GM12878 (cell line): ENCODE measurements around the gene ST3GAL5. TPM values are rescaled to one million over a fixed set of nuclear protein-coding genes. Genes with fewer than 3 reads are reported as not detected.
A peak's percentile ranks its signal among the peaks of the same experiment; 100 is the strongest.

Source experiments
- ATAC-seq: fragments of 200-7000 bp; cut with Tn5 transposase; 3 replicates; pipeline ENCODE4 v1.9.1; 2020; ENCODE audit warnings: mild to moderate bottlenecking, moderate library complexity
- BruUV-seq: library from RNA; stranded (reverse); fragments of 400-500 nt; replicated peaks from 2 replicates; lab custom pipeline; 2021; lab: Mats Ljungman, UMichigan
- CTCF ChIA-PET: fragments of 300-600 bp; sonication (Branson Sonifier 250); formaldehyde crosslinking; extraction: SDS; loops from one replicate; lab custom pipeline; 2021; ENCODE audit warnings: inconsistent platforms; lab: Yijun Ruan, JAX
- POLR2A ChIA-PET: fragments of 350-600 bp; formaldehyde crosslinking; extraction: SDS; loops from one replicate; lab custom pipeline; 2021; ENCODE audit warnings: inconsistent platforms; lab: Charles Lee
- RAD21 ChIA-PET: fragments of 300-600 bp; sonication (Branson Sonifier 250); formaldehyde crosslinking; loops from one replicate; lab custom pipeline; 2023; ENCODE audit warnings: antibody characterized with exemption; ENCODE audit not compliant: unreplicated experiment; lab: Charles Lee
- SMC1A ChIA-PET: fragments of 300-600 bp; sonication (Branson Sonifier 250); formaldehyde crosslinking; loops from one replicate; lab custom pipeline; 2023; ENCODE audit not compliant: unreplicated experiment, uncharacterized antibody; lab: Charles Lee
- DNase-seq: peaks from one replicate; pipeline ENCODE4 v3.0.0-alpha.2; 2011; ENCODE audit warnings: low read depth, low spot score
- FAIRE-seq: peaks from 3 replicates; lab custom pipeline; 2011; peaks lifted over from hg19 to GRCh38; lab: Jason Lieb, UNC
- H2AFZ ChIP-seq: 2 replicates; pipeline ENCODE4 v1.6.0; 2011; ENCODE audit warnings: low read depth, low read length, control low read depth; ENCODE audit not compliant: control insufficient read depth
- H3K27ac ChIP-seq: 2 replicates; pipeline ENCODE4 v1.5.1; 2011; ENCODE audit warnings: control low read depth; ENCODE audit not compliant: control insufficient read depth, insufficient read depth
- H3K27me3 ChIP-seq, 2 experiments: replicated peaks in 1 of 2; 2 replicates each; pipeline versions ENCODE4 v1.6.0 to v1.6.1; 2011; ENCODE audit warnings: low read length in 1 of 2; ENCODE audit not compliant: control insufficient read depth in 2 of 2, insufficient read depth in 2 of 2
- H3K36me3 ChIP-seq, 2 experiments: 2 replicates each; pipeline ENCODE4 v1.5.1; 2011; ENCODE audit warnings: low read length in 1 of 2; ENCODE audit not compliant: control insufficient read depth in 2 of 2, insufficient read depth in 2 of 2
- H3K4me1 ChIP-seq: 2 replicates; pipeline ENCODE4 v1.6.1; 2011; ENCODE audit warnings: mild to moderate bottlenecking, low read length, moderate library complexity, mixed read lengths; ENCODE audit not compliant: control insufficient read depth, insufficient read depth
- H3K4me2 ChIP-seq: 2 replicates; pipeline ENCODE4 v1.6.0; 2011; ENCODE audit warnings: control low read depth; ENCODE audit not compliant: control insufficient read depth, insufficient read depth
- H3K4me3 ChIP-seq: fragments of 200-600 bp; sonication (generic); 2 replicates; pipeline ENCODE4 v1.5.1; 2016
- H3K79me2 ChIP-seq: 2 replicates; pipeline ENCODE4 v1.6.0; 2011; ENCODE audit warnings: low read length; ENCODE audit not compliant: control insufficient read depth, insufficient read depth
- H3K9ac ChIP-seq: 2 replicates; pipeline ENCODE4 v1.8.0; 2011; ENCODE audit warnings: low read length, control low read depth, mixed read lengths; ENCODE audit not compliant: control insufficient read depth, insufficient read depth
- H3K9me3 ChIP-seq: replicated peaks from 3 replicates; pipeline ENCODE4 v1.5.1; 2011; ENCODE audit warnings: mild to moderate bottlenecking, low read length; ENCODE audit not compliant: control insufficient read depth, insufficient read depth
- H4K20me1 ChIP-seq: 2 replicates; pipeline ENCODE4 v1.6.0; 2011; ENCODE audit not compliant: control insufficient read depth, insufficient read depth
- BACH1 ChIP-seq: fragments of 450-650 bp; IDR thresholded peaks from 2 replicates; pipeline ENCODE4 v1.6.1; 2017; ENCODE audit warnings: mild to moderate bottlenecking, borderline replicate concordance
- BCL11A ChIP-seq: IDR thresholded peaks from 2 replicates; pipeline ENCODE4 v1.6.1; 2011; ENCODE audit warnings: low read depth, low read length
- BHLHE40 ChIP-seq, 2 experiments: fragments of 450-650 bp in 1 of 2; IDR thresholded peaks; 2 replicates each; pipeline ENCODE4 v1.6.1; 2011 to 2017; ENCODE audit warnings: low read depth in 2 of 2, borderline replicate concordance in 1 of 2, improper control_type of control experiment in 1 of 2, low read length in 1 of 2, mild to moderate bottlenecking in 1 of 2
- CBFB ChIP-seq: IDR thresholded peaks from 2 replicates; pipeline ENCODE4 v1.6.1; 2016; ENCODE audit warnings: antibody characterized with exemption, low read depth
- FOS ChIP-seq: IDR thresholded peaks from 3 replicates; pipeline ENCODE4 v1.6.1; 2011; ENCODE audit warnings: borderline replicate concordance; ENCODE audit not compliant: insufficient read length; ENCODE audit errors: extremely low read depth
- IKZF2 ChIP-seq, 2 experiments: fragments of 450-650 bp; IDR thresholded peaks; 2 replicates each; pipeline ENCODE4 v1.6.1; 2017; ENCODE audit warnings: mild to moderate bottlenecking in 2 of 2, moderate library complexity in 2 of 2
- MXI1 ChIP-seq: fragments of 150-350 bp; IDR thresholded peaks from 2 replicates; pipeline ENCODE4 v1.6.1; 2011; ENCODE audit warnings: low read depth, mild to moderate bottlenecking, inconsistent platforms, low read length, improper control_type of control experiment
- PAX5 ChIP-seq: IDR thresholded peaks from 2 replicates; pipeline ENCODE4 v1.6.1; 2011; ENCODE audit warnings: low read depth, low read length, borderline replicate concordance
- RBBP5 ChIP-seq: fragments of 200-600 bp; sonication (generic); conservative IDR thresholded peaks from 2 replicates; pipeline ENCODE4 v1.6.1; 2016
- TARDBP ChIP-seq: IDR thresholded peaks from 2 replicates; pipeline ENCODE4 v1.6.1; 2016; ENCODE audit warnings: borderline replicate concordance
- TCF7 ChIP-seq: IDR thresholded peaks from 2 replicates; pipeline ENCODE4 v1.6.1; 2014; ENCODE audit warnings: antibody characterized with exemption, borderline replicate concordance
- ZZZ3 ChIP-seq: IDR thresholded peaks from 2 replicates; pipeline ENCODE4 v1.6.1; 2011; ENCODE audit warnings: low read depth; ENCODE audit not compliant: control insufficient read depth, insufficient read length
- WGBS: methylation state at CpG from one replicate; pipeline ENCODE4 v1.1.6; 2016; ENCODE audit warnings: low lambda C conversion rate; ENCODE audit not compliant: insufficient replicate concordance, insufficient coverage; ENCODE audit errors: missing lambda C conversion rate; 5-methylcytosine and 5-hydroxymethylcytosine counted together
- in situ Hi-C: fragments of 300-500 bp; cut with MboI; formaldehyde crosslinking; loops from 9 replicates; pipeline ENCODE4 v1.14.3; 2018; ENCODE audit warnings: mixed read lengths
- intact Hi-C: fragments of 100-400 bp; cut with micrococcal nuclease; formaldehyde crosslinking; loops from one replicate; pipeline ENCODE4 v1.14.2; 2022; ENCODE audit not compliant: unreplicated experiment
- polyA plus RNA-seq, 11 experiments: library from polyadenylated mRNA; depleted of rRNA in 4 of 11; unstranded in 6 of 11; stranded (reverse) in 5 of 11; fragments of >200 nt; fragmentation: Nextera tagmentation in 4 of 11; fragmentation: Illumina TruSeq in 1 of 11; extraction: Ambion mirVana in 4 of 11; extraction: Trizol in 1 of 11; gene quantifications; 1 replicate in 1 of 11; 2 replicates in 10 of 11; pipeline versions ENCODE4 v1.2.1 to v1.2.3, GENCODE V29; 2011 to 2016; ENCODE audit warnings: inconsistent platforms in 2 of 11, missing spikeins in 2 of 11, low read depth in 1 of 11
- total RNA-seq, 4 experiments: library from RNA; depleted of rRNA in 3 of 4; stranded (reverse); fragments of >200 nt in 3 of 4; fragmentation: Illumina TruSeq in 1 of 4; extraction: Trizol in 1 of 4; gene quantifications; 2 replicates each; pipeline versions ENCODE4 v1.2.1 to v1.2.3, GENCODE V29; 2013 to 2021
- TF ChIP-seq, protein P1 (sequence below): IDR thresholded peaks from 2 replicates; pipeline ENCODE4 v1.6.1; 2012; ENCODE audit warnings: low read length, inconsistent platforms
- TF ChIP-seq, protein P2 (sequence below): fragments of 450-650 bp; IDR thresholded peaks from 2 replicates; pipeline ENCODE4 v1.6.1; 2017; ENCODE audit warnings: low read depth, mild to moderate bottlenecking, moderate library complexity

The ST3GAL5 gene
- total and polyA plus RNA-seq, 10 of the 15 experiments (the other 5 are each of a cell fraction or from before 2014, with no cell fraction given) = 5.2 to 60.9 (median 10.2) TPM

DNA sequence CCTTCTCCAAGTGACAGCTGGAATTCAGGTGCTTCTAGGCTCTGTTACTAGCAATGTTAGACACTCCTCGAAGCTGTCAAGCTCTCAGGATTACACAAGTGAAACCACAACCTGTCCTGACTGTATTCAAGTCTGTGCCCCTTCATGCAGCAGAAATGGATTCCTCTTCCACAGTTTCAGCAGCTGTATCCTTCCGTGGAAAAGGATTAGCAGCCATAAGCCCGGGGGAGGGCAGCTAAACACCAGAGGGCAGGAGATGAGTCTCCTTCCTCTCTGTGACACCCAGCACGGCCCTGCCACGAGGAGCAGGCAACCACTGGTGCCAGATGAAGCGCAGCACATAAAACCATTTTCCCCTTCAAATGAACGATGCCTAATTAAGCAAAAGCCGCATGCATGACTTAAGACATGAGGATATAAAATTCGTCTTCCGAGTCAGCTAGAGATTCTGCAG is 1.2 kb downstream of the ST3GAL5 start (continued):
- TF ChIP-seq, protein P1, sequence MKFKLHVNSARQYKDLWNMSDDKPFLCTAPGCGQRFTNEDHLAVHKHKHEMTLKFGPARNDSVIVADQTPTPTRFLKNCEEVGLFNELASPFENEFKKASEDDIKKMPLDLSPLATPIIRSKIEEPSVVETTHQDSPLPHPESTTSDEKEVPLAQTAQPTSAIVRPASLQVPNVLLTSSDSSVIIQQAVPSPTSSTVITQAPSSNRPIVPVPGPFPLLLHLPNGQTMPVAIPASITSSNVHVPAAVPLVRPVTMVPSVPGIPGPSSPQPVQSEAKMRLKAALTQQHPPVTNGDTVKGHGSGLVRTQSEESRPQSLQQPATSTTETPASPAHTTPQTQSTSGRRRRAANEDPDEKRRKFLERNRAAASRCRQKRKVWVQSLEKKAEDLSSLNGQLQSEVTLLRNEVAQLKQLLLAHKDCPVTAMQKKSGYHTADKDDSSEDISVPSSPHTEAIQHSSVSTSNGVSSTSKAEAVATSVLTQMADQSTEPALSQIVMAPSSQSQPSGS = no peak
- no peak for TF ChIP-seq BACH1
- TF ChIP-seq TCF7 = no peak
- no peak for TF ChIP-seq ZZZ3
- no peak for TF ChIP-seq TARDBP
- no peak for TF ChIP-seq PAX5
- TF ChIP-seq FOS = no peak
- no peak for TF ChIP-seq RBBP5
- TF ChIP-seq, protein P2, sequence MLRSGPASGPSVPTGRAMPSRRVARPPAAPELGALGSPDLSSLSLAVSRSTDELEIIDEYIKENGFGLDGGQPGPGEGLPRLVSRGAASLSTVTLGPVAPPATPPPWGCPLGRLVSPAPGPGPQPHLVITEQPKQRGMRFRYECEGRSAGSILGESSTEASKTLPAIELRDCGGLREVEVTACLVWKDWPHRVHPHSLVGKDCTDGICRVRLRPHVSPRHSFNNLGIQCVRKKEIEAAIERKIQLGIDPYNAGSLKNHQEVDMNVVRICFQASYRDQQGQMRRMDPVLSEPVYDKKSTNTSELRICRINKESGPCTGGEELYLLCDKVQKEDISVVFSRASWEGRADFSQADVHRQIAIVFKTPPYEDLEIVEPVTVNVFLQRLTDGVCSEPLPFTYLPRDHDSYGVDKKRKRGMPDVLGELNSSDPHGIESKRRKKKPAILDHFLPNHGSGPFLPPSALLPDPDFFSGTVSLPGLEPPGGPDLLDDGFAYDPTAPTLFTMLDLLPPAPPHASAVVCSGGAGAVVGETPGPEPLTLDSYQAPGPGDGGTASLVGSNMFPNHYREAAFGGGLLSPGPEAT = peak; percentile 26; the same call in 1 of the 2 replicates

DNA sequence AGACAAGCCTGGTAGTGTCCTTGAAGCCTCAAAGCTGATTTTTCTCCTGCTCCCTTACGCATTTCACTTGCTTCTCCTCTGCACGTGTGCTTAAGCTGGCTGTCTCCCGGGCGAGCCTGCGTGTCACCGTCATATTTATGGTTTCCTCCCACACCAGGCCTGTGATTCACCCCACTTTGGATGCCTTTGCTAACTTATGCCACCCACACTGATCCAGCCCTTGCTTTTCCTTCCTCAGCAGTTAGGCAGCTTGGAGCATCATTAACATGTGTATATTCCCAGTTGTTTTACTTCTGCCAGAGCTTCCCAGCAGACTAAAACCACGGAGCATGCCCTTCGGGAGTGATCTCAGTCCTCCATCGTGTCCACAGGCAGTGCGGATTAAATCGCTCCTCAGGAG is 2.2 kb downstream of the ST3GAL5 start:
- H4K20me1 ChIP-seq = no peaks in the 10 kb centered on the region
- SMC1A ChIA-PET = interaction anchor here (0.6 to 11.8 kb wide), 20 partner anchors 8 to 261 kb away, joined by 3 to 248 read pairs (median 12); no protein-coding TSS in a partner anchor
- WGBS = 70% methylated on average over 11 of the region's 11 CpGs
- intact Hi-C loops = loop anchor here (5.0 kb wide), 1 partner anchor 131 kb away; no protein-coding TSS in a partner anchor
- H3K4me1 ChIP-seq = peaks cover 13% of the 10 kb centered on the region; the same call in 1 of the 2 replicates
- no TSS peak for BruUV-seq
- FAIRE-seq (no peak), ATAC-seq (peak; percentile 5; the same call in 1 of the 3 replicates), DNase-seq (no peak)
- no peak overlapping the region for H2AFZ ChIP-seq
- TF ChIP-seq BHLHE40 (IDR thresholded peaks at IDR 0.05; ENCODE audit: borderline replicate concordance in 1 of 2, low read depth in 2 of 2, low read length in 1 of 2) (peak; percentile 78 to 80; a peak in 3 of 4 replicates), BCL11A (0 out of 2 replicates have a peak, but pooled peaks have one; percentile 12), IKZF2 (IDR thresholded peaks at IDR 0.05) (peak in 1 of 2 experiments; percentile 29; a peak in 1 of 4 replicates), MXI1 (peak; percentile 72), CBFB (no peak)
- TF ChIP-seq, protein P2 = no peak
- H3K27me3 ChIP-seq = no peaks in the 10 kb centered on the region; a peak in 1 of 4 replicates
- no peak overlapping the region for H3K4me2 ChIP-seq
- in situ Hi-C loops = loop anchor here (5.0 kb wide), 1 partner anchor 59 kb away; no protein-coding TSS in a partner anchor
- no peaks in the 10 kb centered on the region; the same call in 1 of the 2 replicates for H3K79me2 ChIP-seq
- no peak overlapping the region for H3K27ac ChIP-seq
- no peak overlapping the region for H3K9ac ChIP-seq
- H3K36me3 ChIP-seq = peaks cover 0 to 1% of the 10 kb centered on the region in 2 experiments; a peak in 2 of 4 replicates
- 0 out of 2 replicates have a peak overlapping the region, but pooled peaks have one; percentile 65 for H3K4me3 ChIP-seq
- POLR2A ChIA-PET = interaction anchor here (0.6 to 6.5 kb wide), 14 partner anchors 15 to 473 kb away, joined by 3 to 70 read pairs (median 4); no protein-coding TSS in a partner anchor
- RAD21 ChIA-PET = interaction anchor here (1.0 to 10.0 kb wide), 12 partner anchors 8 to 192 kb away, joined by 3 to 259 read pairs (median 43); no protein-coding TSS in a partner anchor
- CTCF ChIA-PET = interaction anchor here (0.8 to 16.3 kb wide), 18 partner anchors 8 to 191 kb away, joined by 3 to 251 read pairs (median 6); no protein-coding TSS in a partner anchor
- H3K9me3 ChIP-seq = peaks cover 10% of the 10 kb centered on the region; the same call in 2 of the 3 replicates
